ENCODE data around the gene SORBS1.

Gene SORBS1

GRCh38 chr10:95262763-95263518 is 298.2 kb downstream of the SORBS1 start:
- TF ChIP-seq TCF12 (IDR thresholded peaks at IDR 0.05; ENCODE audit: low read depth) (no peak), EGR1 (IDR thresholded peaks at IDR 0.05) (no peak), CREB1 (IDR thresholded peaks at IDR 0.05; ENCODE audit: low read depth) (no peak), CEBPB (IDR thresholded peaks at IDR 0.05) (no peak), ZBTB7A (IDR thresholded peaks at IDR 0.05; ENCODE audit: low read depth) (no peak), RAD21 (IDR thresholded peaks at IDR 0.05; ENCODE audit: low read depth) (no peak), MAX (IDR thresholded peaks at IDR 0.05) (no peak), USF1 (IDR thresholded peaks at IDR 0.05) (no peak), REST (IDR thresholded peaks at IDR 0.05; ENCODE audit: low read depth) (no peak), TEAD4 (IDR thresholded peaks at IDR 0.05) (no peak), FOXM1 (IDR thresholded peaks at IDR 0.05; ENCODE audit: borderline replicate concordance, low read depth) (no peak), NFIC (IDR thresholded peaks at IDR 0.05) (no peak), TAF1 (IDR thresholded peaks at IDR 0.05; ENCODE audit: low read depth) (no peak), EP300 (IDR thresholded peaks at IDR 0.05; ENCODE audit: borderline replicate concordance) (no peak), YY1 (IDR thresholded peaks at IDR 0.05; ENCODE audit: low read depth) (no peak)

- TF ChIP-seq NFIC (IDR thresholded peaks at IDR 0.05) (no peak), TCF12 (IDR thresholded peaks at IDR 0.05; ENCODE audit: low read depth) (no peak), RAD21 (IDR thresholded peaks at IDR 0.05; ENCODE audit: low read depth) (no peak), YY1 (IDR thresholded peaks at IDR 0.05; ENCODE audit: low read depth) (no peak), TAF1 (IDR thresholded peaks at IDR 0.05; ENCODE audit: low read depth) (no peak)
These were observed 299.2 kb downstream of the SORBS1 start for GRCh38 chr10:95261926-95262325.

Measured in Ishikawa (cell line).